Fibroblast of pulmonary artery (primary cell): ENCODE data around the gene NAT16.

Experiments used
- DNase-seq: peaks from one replicate; pipeline ENCODE4 v3.0.0-alpha.2; 2010; ENCODE audit warnings: low read depth
- H3K4me3 ChIP-seq: replicated peaks from 2 replicates; pipeline ENCODE4 v1.5.1; 2011; ENCODE audit warnings: low read depth, mild to moderate bottlenecking, control low read depth, low read length, moderate library complexity
- TF ChIP-seq, protein P1 (sequence below): IDR thresholded peaks from 2 replicates; pipeline ENCODE4 v1.5.1; 2011; ENCODE audit warnings: mild to moderate bottlenecking, control low read depth, low read length, inconsistent platforms; ENCODE audit errors: missing control alignments

Gene NAT16

DNA sequence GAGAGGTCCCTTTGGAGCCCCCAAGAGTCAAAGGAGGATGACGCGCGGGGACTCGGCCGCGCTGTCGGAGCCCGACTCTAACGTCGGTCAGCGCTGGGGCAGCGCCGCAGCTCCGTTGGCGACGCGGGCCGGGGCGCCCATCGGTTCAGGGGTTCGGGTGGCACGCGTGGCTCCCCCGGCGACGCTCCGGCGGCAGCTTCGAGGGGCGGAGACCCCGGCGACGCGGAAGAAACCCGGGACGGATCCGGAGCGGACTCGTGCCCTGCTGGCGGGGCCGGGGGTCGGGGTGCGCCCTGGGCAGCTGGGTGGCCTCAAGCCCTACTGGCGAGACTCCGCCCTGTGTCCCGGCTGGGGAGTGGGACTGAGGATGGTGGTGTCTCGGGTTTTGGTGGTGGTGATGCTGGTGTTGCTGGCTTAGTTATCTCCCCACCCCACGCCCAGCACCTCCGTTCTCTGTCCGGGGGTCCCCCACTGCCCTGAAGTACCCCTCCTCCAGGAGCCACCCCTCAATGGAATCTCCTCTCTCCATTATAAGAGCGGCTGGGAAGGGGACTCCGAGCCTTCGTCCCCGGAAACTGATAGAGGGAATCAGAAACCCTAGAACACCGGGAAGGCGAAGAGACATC lies at the start of gene NAT16:
TSS of gene NAT16 (minus strand) at position 164 of the 626 bp plus-strand sequence. CDS start 5,486 bp downstream, outside the sequence.
- H3K4me3 ChIP-seq: no peak within 1 kb of the TSS
- TF ChIP-seq, protein P1, sequence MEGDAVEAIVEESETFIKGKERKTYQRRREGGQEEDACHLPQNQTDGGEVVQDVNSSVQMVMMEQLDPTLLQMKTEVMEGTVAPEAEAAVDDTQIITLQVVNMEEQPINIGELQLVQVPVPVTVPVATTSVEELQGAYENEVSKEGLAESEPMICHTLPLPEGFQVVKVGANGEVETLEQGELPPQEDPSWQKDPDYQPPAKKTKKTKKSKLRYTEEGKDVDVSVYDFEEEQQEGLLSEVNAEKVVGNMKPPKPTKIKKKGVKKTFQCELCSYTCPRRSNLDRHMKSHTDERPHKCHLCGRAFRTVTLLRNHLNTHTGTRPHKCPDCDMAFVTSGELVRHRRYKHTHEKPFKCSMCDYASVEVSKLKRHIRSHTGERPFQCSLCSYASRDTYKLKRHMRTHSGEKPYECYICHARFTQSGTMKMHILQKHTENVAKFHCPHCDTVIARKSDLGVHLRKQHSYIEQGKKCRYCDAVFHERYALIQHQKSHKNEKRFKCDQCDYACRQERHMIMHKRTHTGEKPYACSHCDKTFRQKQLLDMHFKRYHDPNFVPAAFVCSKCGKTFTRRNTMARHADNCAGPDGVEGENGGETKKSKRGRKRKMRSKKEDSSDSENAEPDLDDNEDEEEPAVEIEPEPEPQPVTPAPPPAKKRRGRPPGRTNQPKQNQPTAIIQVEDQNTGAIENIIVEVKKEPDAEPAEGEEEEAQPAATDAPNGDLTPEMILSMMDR: no peak
- DNase-seq: no peak

DNA sequence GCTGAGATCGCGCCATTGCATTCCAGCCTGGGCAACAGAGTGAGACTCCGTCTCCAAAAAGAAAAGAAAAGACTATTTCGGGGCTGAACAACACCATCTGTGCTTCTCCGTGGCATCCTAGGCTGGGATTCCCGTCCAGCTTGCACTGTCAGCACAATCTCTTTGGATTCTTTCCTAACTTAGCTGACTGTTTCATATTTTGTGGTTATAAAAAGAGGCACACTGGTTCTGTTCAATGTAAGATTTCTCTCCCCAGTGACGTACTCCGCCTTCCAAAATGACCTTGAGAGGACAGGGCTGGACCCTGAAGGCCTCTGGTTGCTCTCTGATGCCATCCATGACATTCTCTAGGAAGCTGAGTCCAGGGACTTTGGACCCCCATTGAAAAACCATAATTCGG lies 46.6 kb upstream of the NAT16 start:
- TF ChIP-seq, protein P1: no peak
- no peak overlapping the region for H3K4me3 ChIP-seq
- DNase-seq: no peak

- DNase-seq: no peak
- TF ChIP-seq, protein P1: no peak
- no peak overlapping the region for H3K4me3 ChIP-seq
Measured at GRCh38 chr7:101225650-101226049, 45.6 kb upstream of the NAT16 start.

GRCh38 chr7:101223528-101223927 lies 43.4 kb upstream of the NAT16 start:
- no peak overlapping the region for H3K4me3 ChIP-seq
- no peak for DNase-seq
- TF ChIP-seq, protein P1: no peak

GRCh38 chr7:101222275-101222830 lies 42.3 kb upstream of the NAT16 start:
- no peak overlapping the region for H3K4me3 ChIP-seq
- DNase-seq: no peak
- TF ChIP-seq, protein P1: no peak

DNA sequence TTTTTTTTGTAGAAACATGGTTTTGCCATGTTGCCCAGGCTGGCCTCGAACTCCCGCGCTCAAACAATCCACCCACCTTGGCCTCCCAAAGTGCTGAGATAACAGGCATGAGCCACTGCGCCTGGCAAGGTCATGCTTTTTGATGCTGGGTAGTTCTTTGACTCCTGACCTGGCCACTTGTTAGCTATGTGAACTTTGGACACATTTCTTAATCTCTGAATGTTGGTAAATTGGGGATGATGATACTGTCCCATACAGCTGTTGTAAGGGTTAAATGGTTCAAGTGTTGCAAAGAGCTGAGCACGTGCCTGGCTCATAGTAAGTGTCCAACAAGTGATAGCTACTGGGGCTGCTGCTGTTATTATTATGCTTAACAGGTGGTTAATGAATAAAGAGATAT lies 40.2 kb upstream of the NAT16 start:
- no peak overlapping the region for H3K4me3 ChIP-seq
- DNase-seq: no peak
- TF ChIP-seq, protein P1: no peak
